Renal cortex interstitium (tissue), 11 donors: ENCODE measurements around the gene TOP3B. TPM values are rescaled to one million over a fixed set of nuclear protein-coding genes. Genes with fewer than 3 reads are reported as not detected.

Experiments used
- DNase-seq, 11 donors: peaks; one replicate each; pipeline ENCODE4 v3.0.0-alpha.2; 2013; ENCODE audit warnings: low read depth in 9 of 11, low spot score in 4 of 11; ENCODE audit errors: extremely low read depth in 1 of 11
- polyA plus RNA-seq, 3 donors: library from polyadenylated mRNA; unstranded; fragments of 120-200 nt; gene quantifications; one replicate each; pipeline ENCODE4 v1.2.1, GENCODE V29; 2013; ENCODE audit not compliant: insufficient read length in 3 of 3

TOP3B gene
- polyA plus RNA-seq, 3 donors: 25.2 to 62.7 (median 27.7) TPM

DNA sequence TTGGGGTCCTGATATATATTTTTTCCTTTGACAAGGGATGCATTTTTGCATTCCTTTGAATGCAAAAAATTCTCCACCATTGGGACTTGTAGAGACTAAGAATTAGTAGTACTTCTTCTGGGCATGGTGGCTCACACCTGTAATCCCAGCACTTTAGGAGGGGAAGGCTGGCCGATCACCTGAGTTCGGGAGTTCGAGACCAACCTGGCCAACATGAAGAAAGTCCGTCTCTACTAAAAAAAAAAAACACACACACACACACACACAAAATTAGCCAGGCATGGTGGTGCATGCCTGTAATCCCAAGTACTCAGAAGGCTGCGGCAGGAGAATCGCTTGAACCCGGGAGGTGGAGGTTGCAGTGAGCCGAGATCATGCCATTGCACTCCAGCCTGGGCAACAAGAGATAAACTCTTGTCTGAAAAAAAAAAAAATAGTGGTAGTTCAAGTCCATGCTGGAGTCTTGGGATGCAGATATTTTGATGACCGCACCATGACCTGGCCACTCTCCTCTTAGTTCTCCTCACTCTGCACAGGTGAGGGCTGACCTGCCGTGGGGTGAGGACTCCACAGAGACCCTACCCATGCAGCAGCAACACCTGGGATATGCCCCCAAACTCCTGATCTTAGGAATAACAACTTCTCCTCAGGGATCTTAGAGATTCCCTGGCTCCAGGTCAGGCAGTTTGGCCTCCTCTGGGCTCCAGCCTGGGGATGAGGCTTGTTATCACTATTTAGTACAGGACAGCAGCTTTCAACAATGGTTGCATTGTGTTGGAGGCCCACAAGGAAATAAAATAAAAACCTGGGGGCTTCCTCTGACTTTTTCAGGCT is 36.5 kb upstream of the TOP3B start:
- DNase-seq: no peak

DNA sequence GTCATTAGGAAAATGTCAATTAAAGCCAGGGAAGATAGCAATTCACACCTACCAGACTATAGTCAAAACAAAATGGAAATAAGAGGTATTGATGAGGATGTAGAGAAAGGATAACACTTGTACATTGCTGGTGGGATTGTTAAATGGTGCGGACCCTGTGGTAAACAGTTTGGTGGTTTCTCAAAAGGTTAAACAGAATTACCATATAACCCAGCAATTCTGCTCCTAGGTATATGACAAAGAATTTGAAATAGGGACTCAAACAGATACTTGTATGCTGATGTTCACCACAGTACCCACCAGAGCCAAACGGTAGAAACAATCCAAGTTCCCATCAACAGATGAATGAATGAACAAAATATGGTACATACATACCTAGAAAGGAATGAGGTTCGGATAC is 33.0 kb upstream of the TOP3B start:
- no peak for DNase-seq

- no peak for DNase-seq
Measured at GRCh38 chr22:22014285-22014659, 31.7 kb upstream of the TOP3B start.

- no peak for DNase-seq
Measured at GRCh38 chr22:22013559-22014284, 31.1 kb upstream of the TOP3B start.

DNA sequence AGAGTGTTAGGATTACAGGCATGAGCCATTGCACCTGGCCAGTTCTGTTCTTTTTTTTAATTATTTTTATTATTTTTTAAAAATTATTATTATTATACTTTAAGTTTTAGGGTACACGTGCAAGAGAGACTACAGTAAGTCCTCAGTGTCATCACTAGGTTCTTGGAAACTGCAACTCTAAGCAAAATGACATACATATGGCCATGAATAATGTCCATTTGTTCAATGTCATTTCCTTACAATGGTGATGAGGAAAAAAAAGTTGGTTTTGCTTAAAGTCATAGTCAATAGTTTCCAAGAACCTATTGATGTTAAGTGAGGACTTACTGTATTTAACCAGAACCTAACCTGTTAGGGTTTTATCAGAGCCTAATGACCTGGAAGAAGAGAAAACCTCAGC is 29.4 kb upstream of the TOP3B start:
- DNase-seq: no peak

DNA sequence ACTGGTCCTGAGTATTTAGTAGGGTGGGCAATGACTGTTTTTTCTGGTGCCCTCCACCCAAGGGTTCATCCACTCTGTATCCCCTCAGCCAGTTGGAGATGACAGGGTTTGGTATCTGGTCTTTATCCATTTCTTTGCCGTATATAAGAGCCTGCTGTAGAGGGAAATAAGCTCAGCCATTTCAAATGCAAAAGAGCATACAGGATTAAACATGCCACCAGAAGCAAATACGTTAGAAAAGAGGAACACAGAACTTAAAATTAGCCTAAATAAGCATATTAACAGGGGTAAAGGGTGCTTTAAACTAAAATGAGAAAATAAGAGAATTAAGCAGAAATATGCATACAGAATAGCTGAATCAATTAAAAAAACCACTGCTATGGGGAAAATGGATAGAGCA is 27.8 kb upstream of the TOP3B start:
- no peak for DNase-seq

DNA sequence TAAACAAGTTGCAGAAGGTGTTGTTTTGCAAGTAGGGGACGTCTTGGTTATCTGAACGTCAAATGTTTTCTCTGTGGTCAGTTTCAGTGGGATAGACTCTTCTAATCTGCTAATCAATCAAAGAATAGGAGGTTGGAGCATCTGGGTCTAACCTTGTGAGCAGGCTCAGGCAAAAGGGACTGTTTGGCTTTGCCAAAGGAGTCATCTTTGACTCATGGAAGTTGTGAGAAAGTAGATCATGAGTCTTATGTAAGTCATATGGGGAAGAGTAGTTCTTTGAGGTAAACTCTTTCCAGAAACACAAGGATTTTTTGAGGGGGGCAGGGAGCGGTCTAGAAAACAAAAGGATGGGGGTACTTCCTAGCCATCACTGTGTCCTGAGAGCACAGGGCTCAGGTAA is 27.1 kb upstream of the TOP3B start:
- no peak for DNase-seq

- DNase-seq: no peak
Measured at GRCh38 chr22:22006596-22006990, 24.0 kb upstream of the TOP3B start.

GRCh38 chr22:22005945-22006595 is 23.5 kb upstream of the TOP3B start:
- no peak for DNase-seq

- DNase-seq: no peak
Measured at GRCh38 chr22:22003233-22003632, 20.6 kb upstream of the TOP3B start.

DNA sequence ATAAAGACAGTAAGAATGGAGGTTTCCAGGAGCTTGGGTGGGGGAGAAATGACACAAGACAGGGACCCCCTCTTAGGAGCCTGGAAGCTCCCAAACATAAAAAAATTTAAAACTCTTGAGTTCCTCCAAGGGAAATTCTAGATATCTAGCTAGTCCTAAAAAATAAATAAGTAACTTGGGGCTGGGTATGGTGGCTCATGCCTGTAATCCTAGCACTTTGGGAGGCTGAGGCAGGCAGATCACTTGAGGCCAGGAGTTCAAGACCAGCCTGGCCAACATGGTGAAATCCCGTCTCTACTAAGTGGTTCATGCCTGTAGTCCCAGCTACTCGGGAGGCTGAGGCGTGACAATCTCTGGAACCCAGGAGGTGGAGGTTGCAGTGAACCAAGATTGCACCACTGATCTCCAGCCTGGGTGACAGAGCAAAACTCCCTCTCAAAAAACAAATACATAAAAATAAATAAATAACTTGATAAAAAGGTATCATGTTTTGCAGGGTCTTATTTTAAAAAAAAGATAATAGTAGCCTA is 20.0 kb upstream of the TOP3B start:
- DNase-seq: no peak

DNA sequence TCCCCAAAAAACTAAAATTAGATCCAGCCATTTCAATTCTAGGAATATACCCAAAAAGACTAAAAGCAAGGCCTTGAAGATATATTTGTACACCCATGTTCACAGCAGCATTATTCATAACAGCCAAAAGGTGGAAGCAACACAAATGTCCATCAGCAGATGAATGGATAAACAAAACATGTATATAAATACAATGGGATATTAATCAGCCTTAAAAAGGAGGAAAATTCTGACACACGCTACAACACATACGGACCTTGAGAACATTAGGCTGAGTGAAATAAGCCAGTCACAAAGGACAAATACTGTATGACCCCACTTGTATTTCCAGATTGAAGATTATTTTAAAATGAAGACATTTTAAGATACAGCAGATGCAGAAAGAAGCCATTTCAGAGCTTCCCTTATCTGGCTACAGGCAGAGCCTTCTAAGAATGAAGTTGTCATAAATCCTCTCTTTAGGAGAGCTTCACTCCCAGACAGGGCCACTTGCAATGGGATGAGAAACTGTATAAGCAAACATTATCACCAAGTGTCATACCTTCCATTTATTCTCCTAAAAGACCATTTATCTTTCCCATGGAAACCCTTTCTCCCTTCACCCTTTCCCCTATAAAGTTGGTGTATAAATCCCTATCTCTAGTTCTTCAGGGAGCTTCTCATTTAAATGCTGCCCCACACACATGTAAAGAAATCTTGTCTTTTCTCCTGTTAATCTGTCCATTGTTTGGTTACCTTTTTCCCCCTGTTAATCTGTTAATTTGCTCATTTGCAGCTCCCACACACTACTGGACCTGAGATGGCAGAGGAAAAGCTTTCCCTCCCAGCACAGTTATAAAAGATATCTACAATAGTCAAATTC is 19.3 kb upstream of the TOP3B start:
- DNase-seq: no peak

GRCh38 chr22:21998595-21999247 is 16.1 kb upstream of the TOP3B start:
- no peak for DNase-seq

GRCh38 chr22:21996175-21996720 is 13.7 kb upstream of the TOP3B start:
- DNase-seq: no peak

GRCh38 chr22:21995660-21996059 is 13.1 kb upstream of the TOP3B start:
- no peak for DNase-seq

GRCh38 chr22:21994881-21995444 is 12.4 kb upstream of the TOP3B start:
- no peak for DNase-seq

GRCh38 chr22:21992593-21993237 is 10.1 kb upstream of the TOP3B start:
- no peak for DNase-seq
